22Rv1 (cell line): ENCODE measurements around the gene WHRN.

Experiments
- H3K27ac ChIP-seq: fragments of 450-650 bp; 2 replicates; pipeline ENCODE4 v1.5.1; 2017
- ZFX ChIP-seq: fragments of 450-650 bp; IDR thresholded peaks from 2 replicates; pipeline ENCODE4 v1.6.1; 2017; ENCODE audit warnings: antibody characterized with exemption, borderline replicate concordance
- TF ChIP-seq, protein P1 (sequence below): fragments of 450-650 bp; IDR thresholded peaks from 2 replicates; pipeline ENCODE4 v1.5.1; 2017; ENCODE audit warnings: mild to moderate bottlenecking

WHRN gene

DNA sequence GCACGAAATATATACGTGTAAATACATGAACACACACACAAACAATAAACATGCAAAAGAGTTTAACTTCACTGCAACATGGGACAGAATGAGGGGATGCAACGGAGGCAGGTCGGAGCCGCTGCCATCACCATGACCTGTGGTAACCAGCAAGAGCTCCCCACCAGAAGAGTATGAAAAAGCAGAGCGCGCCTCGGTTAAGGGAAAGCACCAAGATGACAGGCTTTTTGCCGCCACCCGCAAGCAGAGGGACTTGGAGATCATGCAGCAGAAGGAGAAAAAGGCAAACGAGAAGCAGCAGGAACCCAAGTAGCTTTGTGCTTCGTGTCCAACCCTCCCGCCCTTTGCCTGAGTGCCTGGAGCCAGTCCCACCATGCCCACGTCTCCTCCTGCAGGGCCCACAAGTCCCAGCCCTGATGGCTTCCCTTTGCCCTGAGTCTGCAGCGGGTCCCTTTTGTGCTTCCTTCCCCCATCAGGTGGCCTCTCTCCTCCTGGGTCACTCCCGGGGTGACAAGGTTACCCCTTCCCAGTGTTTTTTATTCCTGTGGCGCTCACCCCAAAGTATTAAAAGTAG is 13.8 kb downstream of the WHRN start:
- TF ChIP-seq, protein P1, sequence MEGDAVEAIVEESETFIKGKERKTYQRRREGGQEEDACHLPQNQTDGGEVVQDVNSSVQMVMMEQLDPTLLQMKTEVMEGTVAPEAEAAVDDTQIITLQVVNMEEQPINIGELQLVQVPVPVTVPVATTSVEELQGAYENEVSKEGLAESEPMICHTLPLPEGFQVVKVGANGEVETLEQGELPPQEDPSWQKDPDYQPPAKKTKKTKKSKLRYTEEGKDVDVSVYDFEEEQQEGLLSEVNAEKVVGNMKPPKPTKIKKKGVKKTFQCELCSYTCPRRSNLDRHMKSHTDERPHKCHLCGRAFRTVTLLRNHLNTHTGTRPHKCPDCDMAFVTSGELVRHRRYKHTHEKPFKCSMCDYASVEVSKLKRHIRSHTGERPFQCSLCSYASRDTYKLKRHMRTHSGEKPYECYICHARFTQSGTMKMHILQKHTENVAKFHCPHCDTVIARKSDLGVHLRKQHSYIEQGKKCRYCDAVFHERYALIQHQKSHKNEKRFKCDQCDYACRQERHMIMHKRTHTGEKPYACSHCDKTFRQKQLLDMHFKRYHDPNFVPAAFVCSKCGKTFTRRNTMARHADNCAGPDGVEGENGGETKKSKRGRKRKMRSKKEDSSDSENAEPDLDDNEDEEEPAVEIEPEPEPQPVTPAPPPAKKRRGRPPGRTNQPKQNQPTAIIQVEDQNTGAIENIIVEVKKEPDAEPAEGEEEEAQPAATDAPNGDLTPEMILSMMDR = no peak
- no peak for TF ChIP-seq ZFX

GRCh38 chr9:114489928-114490327 is 15.3 kb downstream of the WHRN start:
- no peak for TF ChIP-seq ZFX
- TF ChIP-seq, protein P1 = no peak
- no peak overlapping the region for H3K27ac ChIP-seq

More for the DNA sequence above, 13.8 kb downstream of the WHRN start:
- H3K27ac ChIP-seq = no peak overlapping the region

DNA sequence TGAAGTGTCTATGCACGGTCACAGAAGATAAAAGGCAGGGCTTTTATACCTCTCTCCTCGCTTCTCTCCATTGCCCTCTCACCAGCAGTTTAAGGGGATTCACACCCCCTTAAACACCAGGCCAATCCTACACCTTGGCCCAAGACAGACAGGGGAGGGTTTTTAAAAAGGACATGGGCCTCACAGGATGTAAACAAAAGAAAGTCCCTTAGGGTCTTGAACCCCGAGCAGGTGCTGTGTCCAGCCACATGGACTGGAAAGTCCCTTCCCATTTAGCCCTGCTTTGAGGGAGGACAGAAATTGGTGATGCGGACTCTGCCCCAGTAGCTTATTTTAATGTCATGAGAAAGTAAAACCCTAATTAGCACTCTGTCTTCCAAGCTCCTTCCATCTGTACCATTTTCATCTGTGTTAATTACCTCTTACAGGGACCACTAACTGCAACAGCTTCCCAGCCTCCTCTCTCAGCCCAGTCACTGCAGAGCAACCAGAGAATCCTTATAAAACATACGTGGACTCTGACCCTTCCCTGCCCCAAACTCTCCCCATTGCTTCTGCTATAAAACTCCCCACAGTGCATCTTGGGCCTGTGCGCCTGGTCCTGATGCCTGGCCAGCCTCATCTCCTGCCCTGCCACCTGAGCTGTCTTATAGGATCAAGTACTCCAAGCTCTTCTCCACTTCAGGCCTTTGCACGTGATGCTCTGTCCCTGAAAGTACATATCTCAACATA is 16.7 kb downstream of the WHRN start:
- no peak overlapping the region for H3K27ac ChIP-seq
- TF ChIP-seq, protein P1 = no peak
- TF ChIP-seq ZFX = no peak

DNA sequence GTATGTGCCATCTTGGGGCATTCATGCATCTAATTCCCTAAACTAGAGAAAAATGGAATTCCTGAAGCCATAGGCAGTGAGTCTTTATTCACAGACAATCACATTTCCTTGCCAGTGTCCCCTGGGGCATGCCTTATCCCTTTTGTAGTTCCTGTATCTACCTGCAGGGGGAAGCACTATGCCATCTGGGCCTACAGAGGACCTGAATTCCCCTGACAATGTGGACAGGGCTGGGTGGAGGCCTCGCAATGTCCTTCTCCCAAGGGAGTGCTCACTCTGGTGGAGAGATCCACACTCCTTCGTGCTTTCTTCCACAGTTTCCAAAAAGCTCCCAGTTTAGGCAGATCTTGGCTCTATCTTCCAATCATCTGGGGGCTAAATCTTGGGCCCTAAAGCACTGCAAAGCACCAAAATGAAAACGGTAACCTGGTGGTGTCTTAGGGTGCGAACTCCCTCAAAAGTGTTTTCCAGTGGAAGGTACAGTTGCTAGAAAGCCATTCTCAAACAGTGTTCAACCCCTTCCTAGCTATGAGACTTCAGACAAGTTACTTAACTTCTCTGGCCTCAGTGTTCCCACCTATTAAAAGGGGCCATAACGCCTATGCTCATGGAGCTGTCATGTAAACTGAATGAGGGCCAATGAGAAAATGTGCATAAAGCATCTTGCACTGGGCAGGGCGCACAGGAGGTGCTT is 17.5 kb downstream of the WHRN start:
- TF ChIP-seq ZFX = no peak
- TF ChIP-seq, protein P1 = peak; percentile 91
- no peak overlapping the region for H3K27ac ChIP-seq

GRCh38 chr9:114486205-114486963 is 18.9 kb downstream of the WHRN start:
- no peak overlapping the region for H3K27ac ChIP-seq
- no peak for TF ChIP-seq ZFX
- TF ChIP-seq, protein P1 = no peak

DNA sequence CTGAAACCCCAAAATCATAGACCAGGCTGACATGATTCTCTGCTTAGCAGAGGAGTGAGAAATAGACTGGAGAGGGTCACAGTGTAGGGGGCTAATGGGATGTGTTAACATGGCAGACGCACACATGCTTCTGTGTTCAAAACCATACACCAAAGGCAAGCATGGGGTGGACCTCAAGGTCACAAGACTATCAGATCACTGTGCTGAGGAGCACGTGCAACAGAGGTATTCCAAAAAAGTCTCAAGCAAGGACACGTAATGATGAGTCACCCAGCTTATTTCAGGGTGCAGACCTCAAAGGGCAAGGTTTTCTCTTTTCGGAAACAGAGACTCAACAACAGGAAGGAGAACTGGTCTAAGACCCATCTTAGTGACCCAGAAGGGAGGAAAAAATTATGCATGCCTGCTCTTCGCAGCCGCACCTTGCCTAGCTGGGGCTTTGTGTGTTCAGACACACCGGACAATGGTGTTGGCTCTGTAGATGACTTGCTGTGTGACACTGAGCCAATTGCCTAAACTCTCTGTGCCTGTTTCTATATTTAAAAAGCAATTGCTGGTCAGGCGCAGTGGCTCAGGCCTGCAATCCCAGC is 20.3 kb downstream of the WHRN start:
- TF ChIP-seq, protein P1 = no peak
- TF ChIP-seq ZFX = no peak
- H3K27ac ChIP-seq = no peak overlapping the region
